Measurements from ENCODE around the gene C2CD5. TPM values are rescaled to one million over a fixed set of nuclear protein-coding genes. Genes with fewer than 3 reads are reported as not detected.

C2CD5 gene
- total RNA-seq, 1 experiment from 2014 or later = 22.9 TPM

DNA sequence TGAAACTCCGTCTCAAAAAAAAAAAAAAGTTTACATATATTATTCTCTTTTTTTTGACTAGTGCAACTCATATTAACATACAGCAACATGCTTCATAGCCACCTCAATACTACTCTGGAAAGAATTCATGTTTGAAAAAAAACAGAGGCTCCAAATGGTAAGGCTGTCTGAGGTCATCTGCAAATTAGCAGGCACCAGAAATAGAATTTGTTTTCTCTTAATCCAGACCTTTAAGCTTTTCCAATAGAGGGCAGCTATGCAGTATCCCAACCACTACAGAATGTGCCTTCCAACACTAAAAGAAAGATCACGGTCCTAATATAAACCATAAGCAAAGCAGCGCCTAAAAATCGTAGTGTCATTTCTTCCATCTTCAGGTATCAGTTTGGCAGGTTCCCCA is 12.0 kb downstream of the C2CD5 start:
- no peak for TF ChIP-seq MAX (IDR thresholded peaks at IDR 0.05)
- no peak for TF ChIP-seq TCF7L2 (IDR thresholded peaks at IDR 0.05; ENCODE audit: borderline replicate concordance, extremely low read depth, insufficient read depth, insufficient read length)
- TF ChIP-seq, protein P1, sequence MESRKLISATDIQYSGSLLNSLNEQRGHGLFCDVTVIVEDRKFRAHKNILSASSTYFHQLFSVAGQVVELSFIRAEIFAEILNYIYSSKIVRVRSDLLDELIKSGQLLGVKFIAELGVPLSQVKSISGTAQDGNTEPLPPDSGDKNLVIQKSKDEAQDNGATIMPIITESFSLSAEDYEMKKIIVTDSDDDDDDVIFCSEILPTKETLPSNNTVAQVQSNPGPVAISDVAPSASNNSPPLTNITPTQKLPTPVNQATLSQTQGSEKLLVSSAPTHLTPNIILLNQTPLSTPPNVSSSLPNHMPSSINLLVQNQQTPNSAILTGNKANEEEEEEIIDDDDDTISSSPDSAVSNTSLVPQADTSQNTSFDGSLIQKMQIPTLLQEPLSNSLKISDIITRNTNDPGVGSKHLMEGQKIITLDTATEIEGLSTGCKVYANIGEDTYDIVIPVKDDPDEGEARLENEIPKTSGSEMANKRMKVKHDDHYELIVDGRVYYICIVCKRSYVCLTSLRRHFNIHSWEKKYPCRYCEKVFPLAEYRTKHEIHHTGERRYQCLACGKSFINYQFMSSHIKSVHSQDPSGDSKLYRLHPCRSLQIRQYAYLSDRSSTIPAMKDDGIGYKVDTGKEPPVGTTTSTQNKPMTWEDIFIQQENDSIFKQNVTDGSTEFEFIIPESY (IDR thresholded peaks at IDR 0.05; ENCODE audit: extremely low read depth, insufficient replicate concordance, low read length) = no peak
- TF ChIP-seq POLR2A (IDR thresholded peaks at IDR 0.05; ENCODE audit: borderline replicate concordance, extremely low read depth, insufficient read depth, insufficient read length) = no peak
- TF ChIP-seq EZH2 (IDR thresholded peaks at IDR 0.05) = no peak
- TF ChIP-seq, protein P2, sequence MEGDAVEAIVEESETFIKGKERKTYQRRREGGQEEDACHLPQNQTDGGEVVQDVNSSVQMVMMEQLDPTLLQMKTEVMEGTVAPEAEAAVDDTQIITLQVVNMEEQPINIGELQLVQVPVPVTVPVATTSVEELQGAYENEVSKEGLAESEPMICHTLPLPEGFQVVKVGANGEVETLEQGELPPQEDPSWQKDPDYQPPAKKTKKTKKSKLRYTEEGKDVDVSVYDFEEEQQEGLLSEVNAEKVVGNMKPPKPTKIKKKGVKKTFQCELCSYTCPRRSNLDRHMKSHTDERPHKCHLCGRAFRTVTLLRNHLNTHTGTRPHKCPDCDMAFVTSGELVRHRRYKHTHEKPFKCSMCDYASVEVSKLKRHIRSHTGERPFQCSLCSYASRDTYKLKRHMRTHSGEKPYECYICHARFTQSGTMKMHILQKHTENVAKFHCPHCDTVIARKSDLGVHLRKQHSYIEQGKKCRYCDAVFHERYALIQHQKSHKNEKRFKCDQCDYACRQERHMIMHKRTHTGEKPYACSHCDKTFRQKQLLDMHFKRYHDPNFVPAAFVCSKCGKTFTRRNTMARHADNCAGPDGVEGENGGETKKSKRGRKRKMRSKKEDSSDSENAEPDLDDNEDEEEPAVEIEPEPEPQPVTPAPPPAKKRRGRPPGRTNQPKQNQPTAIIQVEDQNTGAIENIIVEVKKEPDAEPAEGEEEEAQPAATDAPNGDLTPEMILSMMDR (IDR thresholded peaks at IDR 0.05 in 2 of 3, conservative IDR thresholded peaks at IDR 0.05 in 1 of 3; ENCODE audit: borderline replicate concordance in 1 of 3, insufficient read depth in 1 of 3, low read depth in 2 of 3, low read length in 2 of 3) = no peak
- no peak for TF ChIP-seq EGR1 (IDR thresholded peaks at IDR 0.05; ENCODE audit: low read depth)
- TF ChIP-seq CEBPB (IDR thresholded peaks at IDR 0.05; ENCODE audit: low read depth) = no peak
- TF ChIP-seq ATF3 (IDR thresholded peaks at IDR 0.05) = no peak
- TF ChIP-seq, protein P3, sequence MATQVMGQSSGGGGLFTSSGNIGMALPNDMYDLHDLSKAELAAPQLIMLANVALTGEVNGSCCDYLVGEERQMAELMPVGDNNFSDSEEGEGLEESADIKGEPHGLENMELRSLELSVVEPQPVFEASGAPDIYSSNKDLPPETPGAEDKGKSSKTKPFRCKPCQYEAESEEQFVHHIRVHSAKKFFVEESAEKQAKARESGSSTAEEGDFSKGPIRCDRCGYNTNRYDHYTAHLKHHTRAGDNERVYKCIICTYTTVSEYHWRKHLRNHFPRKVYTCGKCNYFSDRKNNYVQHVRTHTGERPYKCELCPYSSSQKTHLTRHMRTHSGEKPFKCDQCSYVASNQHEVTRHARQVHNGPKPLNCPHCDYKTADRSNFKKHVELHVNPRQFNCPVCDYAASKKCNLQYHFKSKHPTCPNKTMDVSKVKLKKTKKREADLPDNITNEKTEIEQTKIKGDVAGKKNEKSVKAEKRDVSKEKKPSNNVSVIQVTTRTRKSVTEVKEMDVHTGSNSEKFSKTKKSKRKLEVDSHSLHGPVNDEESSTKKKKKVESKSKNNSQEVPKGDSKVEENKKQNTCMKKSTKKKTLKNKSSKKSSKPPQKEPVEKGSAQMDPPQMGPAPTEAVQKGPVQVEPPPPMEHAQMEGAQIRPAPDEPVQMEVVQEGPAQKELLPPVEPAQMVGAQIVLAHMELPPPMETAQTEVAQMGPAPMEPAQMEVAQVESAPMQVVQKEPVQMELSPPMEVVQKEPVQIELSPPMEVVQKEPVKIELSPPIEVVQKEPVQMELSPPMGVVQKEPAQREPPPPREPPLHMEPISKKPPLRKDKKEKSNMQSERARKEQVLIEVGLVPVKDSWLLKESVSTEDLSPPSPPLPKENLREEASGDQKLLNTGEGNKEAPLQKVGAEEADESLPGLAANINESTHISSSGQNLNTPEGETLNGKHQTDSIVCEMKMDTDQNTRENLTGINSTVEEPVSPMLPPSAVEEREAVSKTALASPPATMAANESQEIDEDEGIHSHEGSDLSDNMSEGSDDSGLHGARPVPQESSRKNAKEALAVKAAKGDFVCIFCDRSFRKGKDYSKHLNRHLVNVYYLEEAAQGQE (IDR thresholded peaks at IDR 0.05; ENCODE audit: low read depth) = no peak
- no peak for TF ChIP-seq ZFX (IDR thresholded peaks at IDR 0.05)
- TF ChIP-seq RAD21 (IDR thresholded peaks at IDR 0.05; ENCODE audit: low read depth) = no peak
- no peak for TF ChIP-seq FOSL1 (IDR thresholded peaks at IDR 0.05; ENCODE audit: low read depth)
- TF ChIP-seq POLR2AphosphoS5 (IDR thresholded peaks at IDR 0.05; ENCODE audit: low read depth, low read length) = no peak
- no peak for TF ChIP-seq YY1 (IDR thresholded peaks at IDR 0.05; ENCODE audit: extremely low read depth, insufficient replicate concordance, low read depth, low read length)
- TF ChIP-seq SIN3A (IDR thresholded peaks at IDR 0.05; ENCODE audit: low read depth) = no peak
- TF ChIP-seq ELF1 (IDR thresholded peaks at IDR 0.05; ENCODE audit: borderline replicate concordance, low read depth) = no peak
- TF ChIP-seq JUND (IDR thresholded peaks at IDR 0.05) = no peak
- TF ChIP-seq CBX3 (IDR thresholded peaks at IDR 0.05; ENCODE audit: low read depth) = no peak
- peaks cover 6% of the 10 kb centered on the region for H3K79me2 ChIP-seq (ENCODE audit: insufficient read depth, low read length)
- peaks cover 6 to 23% of the 10 kb centered on the region in 2 experiments; a peak in 2 of 4 replicates for H3K36me3 ChIP-seq (ENCODE audit: control insufficient read depth in 1 of 2, insufficient read depth in 2 of 2, low read length in 2 of 2)
- CTCF ChIA-PET = no interaction called here
- no peak for ATAC-seq
- no peak for DNase-seq (ENCODE audit: low read depth, low spot score)
- H2AFZ ChIP-seq (ENCODE audit: low read depth, low read length, poor library complexity, severe bottlenecking) = no peak overlapping the region
- H3K9ac ChIP-seq (ENCODE audit: low read length) = no peak overlapping the region
- POLR2A ChIA-PET = no interaction called here
- peaks cover 3 to 4% of the 10 kb centered on the region in 2 experiments; a peak in 2 of 4 replicates for H3K9me3 ChIP-seq (ENCODE audit: control insufficient read depth in 1 of 2, insufficient read depth in 1 of 2, low read depth in 1 of 2, low read length in 2 of 2)
- BruUV-seq (replicated peaks) = no TSS peak
- H3K27me3 ChIP-seq (ENCODE audit: insufficient read depth, low read length) = no peaks in the 10 kb centered on the region
- intact Hi-C loops (cut with micrococcal nuclease) = no loop called here
- H3K4me1 ChIP-seq (ENCODE audit: control insufficient read depth in 1 of 2, insufficient read depth in 2 of 2, low read length in 2 of 2) = no peaks in the 10 kb centered on the region
- H3K27ac ChIP-seq (ENCODE audit: low read depth, low read length) = no peak overlapping the region
- no peak overlapping the region for H3K4me2 ChIP-seq (ENCODE audit: low read length)
- no peaks in the 10 kb centered on the region for H3K9me2 ChIP-seq (ENCODE audit: insufficient read depth)
- H4K20me1 ChIP-seq (ENCODE audit: insufficient read depth) = no peaks in the 10 kb centered on the region
- H3K4me3 ChIP-seq (replicated peaks in 1 of 2; ENCODE audit: low read depth in 1 of 2, low read length in 2 of 2) = no peak overlapping the region
- RAD21 ChIA-PET (ENCODE audit: low non-redundant PET in 1 of 2, low total read pairs in 2 of 2, uncharacterized antibody in 2 of 2, unreplicated experiment in 2 of 2) = no interaction called here
